Brain pericyte (primary cell): ENCODE measurements around the gene CST9.
"Not testable (repeated sequence)": the region's sequence is repeated elsewhere in the genome, so short reads cannot be mapped to it uniquely, and the experiment has no call there.

Experiments
- DNase-seq: peaks from one replicate; pipeline ENCODE4 v3.0.0-alpha.2; 2012; ENCODE audit warnings: low read depth, low spot score

Gene CST9

DNA sequence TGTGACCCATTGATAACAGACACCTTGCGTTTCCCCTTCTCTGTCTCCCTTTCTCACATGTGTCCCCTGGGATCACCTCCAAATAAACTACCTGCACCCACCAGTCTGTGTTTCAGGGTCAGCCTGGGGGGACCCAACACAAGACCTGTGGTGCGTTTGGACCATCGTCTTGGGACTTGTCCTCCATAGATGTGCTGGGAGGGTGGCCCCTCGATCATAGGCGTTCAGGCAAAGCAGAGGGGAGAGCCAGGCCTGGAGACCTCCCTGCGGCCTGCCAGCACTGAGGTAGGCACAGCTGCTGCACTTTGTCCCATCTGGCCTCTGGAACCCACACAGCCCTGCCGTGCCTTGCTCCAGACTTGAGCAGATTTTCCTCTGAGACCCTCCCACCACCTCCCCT, 18.1 kb downstream of the CST9 start:
- DNase-seq = no peak

DNA sequence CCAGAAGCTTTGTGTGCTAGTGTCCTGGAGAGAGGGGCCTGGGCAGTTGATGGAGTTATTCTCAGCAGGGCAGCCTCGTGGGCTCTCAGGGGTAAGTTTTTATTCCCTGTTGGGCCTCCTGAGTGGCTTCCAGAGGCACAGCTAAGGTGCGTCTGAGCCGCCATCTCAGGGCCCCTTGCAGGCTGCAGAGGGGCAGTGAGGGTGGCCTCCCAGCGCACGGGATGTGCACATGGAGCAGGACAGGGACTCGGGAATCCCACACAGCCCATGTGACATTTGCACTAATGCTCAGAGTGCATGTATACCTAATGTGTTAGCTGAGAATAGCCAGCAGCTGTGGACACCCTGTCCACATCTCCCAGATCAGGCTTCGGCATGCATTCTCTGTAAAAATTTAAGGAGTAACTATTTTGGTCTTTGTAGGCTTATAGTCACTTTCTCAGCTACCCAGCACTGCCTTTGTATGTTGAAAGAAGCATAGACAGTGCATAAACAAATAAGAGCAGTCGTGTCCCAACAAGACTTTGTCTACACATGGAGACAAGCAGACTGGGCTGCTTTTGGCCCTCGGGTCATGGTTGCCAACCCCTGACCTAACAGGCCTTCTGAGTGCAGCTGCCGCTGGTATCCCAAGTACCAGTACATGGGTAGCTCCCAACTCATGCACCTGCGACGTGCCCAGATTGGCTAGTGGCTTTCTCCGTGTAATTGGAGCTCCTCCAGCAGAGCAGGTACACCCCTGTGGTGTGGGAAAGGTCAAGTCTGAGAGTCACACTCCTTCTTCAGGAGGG, 18.8 kb downstream of the CST9 start:
- no peak for DNase-seq

DNA sequence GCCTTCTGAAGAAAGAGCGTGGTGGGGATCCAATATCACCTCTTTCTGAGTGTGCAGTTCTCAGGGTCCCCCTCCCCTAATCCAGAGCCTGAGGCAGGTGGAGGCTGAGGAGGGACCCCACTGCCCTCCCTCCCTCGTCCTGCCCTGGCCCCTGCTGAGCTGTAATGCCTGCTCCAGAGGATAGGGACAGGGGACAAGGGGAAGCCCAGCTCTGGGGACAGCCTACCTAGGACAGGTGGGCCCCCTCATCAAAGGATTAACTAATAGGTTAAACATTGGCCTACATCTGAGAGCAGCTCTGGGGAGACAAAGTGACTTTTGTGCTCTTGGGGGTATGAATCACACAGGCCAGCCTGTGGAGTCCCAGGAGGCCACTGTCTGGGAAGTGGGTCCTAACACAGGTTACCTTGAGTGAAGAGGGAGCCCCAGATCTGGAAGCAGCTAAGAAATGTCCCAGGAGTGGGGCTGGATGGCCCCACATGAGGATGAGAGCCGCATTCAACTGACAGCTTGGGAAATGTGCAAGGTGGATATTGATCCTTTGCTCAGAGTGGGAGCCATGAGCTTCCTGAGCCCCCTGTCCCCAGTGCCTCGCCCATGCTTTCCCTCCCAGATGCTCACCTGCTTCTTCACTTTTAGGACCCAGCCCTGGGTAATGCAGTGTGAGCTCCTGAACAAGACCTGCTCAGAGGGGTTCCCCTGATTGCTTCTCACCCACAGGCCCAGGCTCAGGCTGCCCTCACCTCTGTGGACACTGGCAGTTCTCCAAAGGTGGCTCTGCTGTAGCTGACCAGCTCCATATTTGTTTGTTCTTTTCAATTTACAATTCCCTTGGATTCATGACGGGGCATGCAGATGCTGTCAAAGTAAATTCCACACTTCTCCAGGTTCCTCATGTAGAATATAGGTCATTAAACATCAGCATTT, 19.6 kb downstream of the CST9 start:
- DNase-seq = no peak

DNA sequence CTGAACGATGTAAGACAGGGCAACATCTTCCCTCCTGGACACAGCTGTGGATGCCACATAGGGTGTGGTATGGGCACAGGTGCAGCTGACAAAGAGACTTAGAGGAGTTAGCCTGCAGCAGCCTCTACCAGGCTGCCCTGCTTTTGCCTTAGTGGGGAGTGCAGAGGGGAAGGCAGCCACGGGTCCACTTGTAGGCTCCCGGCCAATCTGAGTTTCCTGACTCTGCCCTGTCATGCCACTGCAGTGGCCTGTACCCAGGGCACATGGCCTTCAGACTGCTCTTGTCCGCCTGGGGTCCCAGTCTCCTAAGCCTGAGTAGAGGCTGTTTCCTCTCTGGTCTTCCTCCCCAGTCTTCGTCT, 20.3 kb downstream of the CST9 start:
- DNase-seq = no peak

DNA sequence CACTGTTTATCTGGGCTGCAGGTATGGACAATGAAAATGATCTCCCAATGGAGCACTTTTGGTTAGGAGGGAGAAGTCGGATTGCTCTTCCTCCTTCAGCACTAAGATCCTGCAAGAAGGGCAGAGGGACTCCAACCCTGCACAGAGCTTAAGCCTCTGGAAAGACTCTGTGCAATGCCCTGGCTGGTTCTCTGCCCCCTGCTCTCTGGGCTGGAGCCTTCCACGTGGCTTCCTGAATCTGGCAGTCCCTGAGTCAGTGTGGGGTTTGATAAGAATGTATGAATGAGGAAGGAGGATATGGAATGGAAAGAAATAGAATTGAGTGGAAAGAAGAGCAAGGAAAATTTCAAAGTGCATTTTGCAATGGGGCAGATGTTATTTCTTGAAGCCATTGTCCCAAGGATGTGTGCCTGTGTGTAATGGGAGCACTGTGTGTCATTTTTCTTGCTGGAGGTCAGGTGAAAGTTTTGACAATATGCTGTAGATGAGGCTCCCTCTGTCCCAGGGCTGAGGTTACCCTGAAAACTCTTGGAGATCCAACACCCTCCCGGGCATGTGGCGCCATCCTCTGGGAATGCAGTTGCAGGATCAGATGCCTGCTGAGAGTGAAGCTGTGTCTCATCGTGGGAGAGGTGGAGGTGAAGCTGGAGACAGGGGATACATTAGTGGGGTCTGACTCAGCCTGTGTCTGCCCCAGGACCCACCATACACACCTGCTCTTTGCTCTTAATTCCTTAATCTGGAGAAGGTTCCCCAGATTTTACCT, 21.1 kb downstream of the CST9 start:
- DNase-seq = no peak

DNA sequence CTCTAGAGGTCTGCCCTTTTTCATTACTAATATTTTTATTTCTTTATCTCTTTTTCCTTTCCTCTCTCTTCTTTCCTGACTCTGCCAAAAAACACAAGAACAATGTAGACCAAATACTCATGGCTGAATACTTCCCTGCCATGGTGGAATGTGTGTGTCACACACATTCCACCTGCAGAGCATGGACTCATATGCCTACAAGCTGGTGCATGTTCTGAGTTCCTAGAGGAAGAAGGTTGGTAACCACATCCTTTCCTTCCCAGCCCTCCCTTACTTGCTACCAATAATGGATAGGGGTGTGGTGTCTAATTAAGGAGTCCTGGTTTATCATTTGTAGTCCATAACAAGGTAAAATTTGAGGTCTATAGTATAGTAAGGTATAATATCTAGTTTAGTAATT, 22.2 kb downstream of the CST9 start:
- no peak for DNase-seq

DNA sequence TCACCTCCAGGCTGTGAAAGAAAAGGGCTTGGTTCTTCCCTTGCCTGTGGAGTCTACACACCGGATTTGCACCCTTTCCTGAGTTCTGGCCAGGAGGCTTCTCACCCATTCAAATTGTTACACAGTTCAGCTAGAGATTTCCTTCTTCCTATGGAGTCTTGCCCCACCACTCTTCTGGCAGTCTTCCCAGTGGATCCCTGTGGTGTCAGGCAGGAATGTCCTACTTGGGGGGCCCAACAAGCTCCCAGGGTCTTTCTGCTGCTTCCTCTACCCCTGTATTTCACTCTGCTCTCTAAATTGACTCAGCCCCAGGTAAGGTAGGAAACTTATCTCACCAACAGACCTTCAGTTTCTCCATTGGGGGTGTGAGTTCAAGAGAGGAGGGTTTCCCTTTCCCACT, 23.4 kb downstream of the CST9 start:
- DNase-seq = no peak

DNA sequence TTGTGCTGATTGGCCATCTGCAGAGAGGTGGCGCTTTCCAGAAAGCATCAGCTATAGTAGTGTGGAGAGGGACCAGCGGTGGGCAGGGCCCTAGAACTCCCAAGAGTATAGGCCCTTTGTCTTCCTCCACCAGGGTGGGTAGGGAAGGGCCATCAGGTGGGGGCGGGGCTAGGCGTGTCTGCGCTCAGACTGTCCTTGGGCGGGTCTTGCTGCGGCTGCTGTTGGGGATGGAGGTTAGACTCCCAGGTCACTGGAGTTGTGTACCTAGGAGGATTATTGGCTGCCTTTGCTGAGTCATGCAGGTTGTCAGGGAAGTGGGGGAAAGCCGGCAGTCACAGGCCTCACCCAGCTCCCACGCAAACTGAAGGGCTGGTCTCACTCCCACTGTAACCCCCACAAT, 23.9 kb downstream of the CST9 start:
- not testable (repeated sequence) for DNase-seq

DNA sequence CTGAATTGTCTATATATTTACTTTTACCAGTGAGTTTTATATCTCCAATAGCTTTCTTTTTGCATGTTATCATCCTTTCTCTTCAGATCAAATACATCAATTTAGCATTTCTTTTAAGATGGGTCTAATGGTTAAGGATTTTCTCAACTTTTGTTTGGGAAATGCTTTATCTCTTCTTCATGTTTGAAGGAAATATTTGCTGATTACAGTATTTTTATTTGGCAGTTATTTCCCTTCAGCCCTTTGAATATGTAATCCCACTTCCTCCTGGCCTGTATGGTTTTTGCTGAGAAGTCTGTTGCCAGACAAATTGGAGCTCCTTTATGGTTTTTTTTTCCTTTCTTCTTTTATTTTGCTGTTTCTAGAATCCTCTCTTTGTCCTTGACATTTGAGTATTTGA, 30.7 kb downstream of the CST9 start:
- DNase-seq = no peak

DNA sequence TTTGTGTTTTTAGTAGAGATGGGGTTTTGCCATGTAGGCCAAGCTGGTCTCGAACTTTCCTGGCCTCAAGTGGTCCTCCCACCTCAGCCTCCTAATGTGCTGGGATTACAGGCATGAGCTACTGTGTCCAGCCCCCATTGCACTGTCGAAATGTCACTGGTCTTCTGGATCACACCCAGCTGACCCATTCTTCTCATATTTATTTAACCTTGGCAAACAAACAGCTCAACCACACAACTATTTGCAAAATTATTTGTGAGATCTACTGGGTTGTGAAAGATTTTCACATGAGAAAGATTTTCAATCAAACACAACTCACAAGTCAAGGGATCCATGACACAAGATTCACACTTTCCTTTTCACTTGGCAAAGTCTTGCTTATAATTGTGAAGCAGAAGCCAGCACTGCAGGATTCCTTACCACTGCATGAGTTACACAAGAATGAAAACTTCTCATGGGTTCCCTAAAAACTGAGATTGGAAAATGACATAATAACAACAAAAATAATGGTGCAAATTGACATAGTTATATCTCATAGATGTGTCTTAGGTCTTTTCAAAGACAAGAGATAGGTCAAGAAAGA, 35.4 kb downstream of the CST9 start:
- DNase-seq = no peak

DNA sequence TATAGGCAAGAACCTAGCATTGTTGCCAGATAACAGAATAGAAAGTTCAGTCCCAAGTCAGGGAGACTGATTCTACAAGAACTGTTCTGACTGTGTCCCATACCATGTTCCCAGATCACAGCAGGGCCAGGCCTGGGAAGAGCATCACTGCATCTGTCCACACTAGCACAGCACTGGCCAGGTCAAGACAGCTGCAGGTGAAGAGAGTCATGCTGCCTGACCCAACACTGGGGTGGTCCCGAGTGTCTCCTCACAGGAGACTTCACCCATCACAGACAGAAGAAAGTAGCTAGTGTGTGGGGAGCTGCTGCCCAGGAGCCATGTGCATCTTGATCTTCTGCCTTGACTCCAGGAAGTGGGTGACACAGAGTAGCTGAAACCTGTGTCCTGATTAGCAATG, 36.1 kb downstream of the CST9 start:
- DNase-seq = no peak

DNA sequence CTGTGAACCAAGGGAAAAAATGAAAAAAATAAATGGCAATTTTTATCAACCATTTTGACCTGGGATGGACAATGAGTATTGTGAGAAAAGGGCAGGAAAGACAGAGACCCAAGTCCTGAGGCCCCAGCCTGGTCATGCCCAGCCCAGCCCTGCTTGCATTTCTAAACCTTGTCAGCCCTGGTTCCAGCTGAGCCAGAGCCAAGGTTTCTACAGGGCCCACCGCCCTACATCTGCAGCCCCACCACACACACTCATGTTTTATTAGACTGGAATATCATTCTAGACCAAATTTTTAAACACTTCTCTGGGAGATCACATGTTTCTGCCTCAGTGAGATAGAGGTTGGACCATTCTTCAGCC, 36.8 kb downstream of the CST9 start:
- DNase-seq = no peak

DNA sequence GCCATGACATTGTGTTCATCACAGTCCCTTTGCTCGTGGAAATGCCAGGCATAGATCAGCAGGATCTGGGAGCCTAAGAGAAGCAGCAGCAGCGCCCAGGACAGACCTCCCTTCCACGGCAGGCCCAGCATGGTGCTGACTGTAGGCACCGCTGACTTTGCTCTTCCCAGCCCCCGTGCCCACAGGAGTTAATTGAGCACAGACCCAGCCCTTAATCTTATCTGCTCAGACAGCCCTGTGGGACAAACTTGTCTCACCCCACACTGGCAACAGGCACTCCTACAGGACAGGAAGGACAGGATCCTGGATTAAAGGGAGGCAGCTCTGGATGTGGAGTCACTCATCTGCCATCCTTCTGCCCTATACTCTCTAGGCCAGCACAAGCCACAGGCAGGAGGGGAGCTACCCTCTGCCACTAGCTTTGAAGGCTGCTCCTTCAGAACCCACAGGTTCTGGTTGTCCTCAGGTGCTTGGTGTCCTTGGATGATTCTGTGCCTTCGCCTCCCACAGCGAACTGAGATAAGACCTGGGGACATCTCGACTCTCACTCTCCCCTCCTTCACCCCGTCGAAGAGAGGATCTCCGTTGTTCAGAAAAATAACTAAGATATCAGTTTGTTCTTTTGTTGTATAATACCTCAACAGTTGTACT, 37.3 kb downstream of the CST9 start, which contains the start of gene CST9L:
Gene CST9L (minus strand): TSS at position 165 of the 651 bp plus-strand sequence. CDS start 34 bp downstream, at position 131.
- no peak for DNase-seq

DNA sequence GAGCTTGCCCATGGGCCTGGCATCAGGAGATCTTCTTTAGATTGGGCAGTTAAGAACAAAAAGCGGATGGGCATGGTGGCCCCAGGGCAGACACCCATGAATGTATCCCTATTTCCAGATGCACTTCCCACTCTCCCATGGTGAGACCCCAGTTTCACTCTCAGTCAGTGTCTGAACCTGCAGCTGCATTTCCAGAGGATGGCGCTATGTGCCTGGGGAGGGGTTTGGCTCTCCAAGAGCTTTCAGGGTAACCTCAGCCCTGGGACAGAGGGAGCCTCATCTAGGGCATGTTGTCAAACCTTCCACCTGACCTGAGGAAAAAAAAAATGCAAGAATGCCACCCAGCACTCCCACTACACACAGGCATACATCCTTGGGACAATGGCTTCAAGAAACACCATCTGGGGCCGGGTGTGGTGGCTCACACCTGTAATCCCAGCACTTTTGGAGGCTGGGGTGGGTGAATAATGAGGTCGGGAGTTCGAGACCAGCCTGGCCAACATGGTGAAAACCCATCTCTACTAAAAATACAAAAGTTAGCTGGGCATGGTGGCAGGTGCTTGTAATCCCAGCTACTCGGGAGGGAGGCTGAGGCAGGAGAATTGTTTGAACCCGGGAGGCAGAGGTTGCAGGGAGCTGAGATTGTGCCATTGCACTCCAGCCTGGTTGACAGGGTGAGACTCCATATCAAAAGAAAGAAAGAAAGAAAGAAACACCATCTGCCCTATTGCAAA, 39.4 kb downstream of the CST9 start:
- DNase-seq = no peak

DNA sequence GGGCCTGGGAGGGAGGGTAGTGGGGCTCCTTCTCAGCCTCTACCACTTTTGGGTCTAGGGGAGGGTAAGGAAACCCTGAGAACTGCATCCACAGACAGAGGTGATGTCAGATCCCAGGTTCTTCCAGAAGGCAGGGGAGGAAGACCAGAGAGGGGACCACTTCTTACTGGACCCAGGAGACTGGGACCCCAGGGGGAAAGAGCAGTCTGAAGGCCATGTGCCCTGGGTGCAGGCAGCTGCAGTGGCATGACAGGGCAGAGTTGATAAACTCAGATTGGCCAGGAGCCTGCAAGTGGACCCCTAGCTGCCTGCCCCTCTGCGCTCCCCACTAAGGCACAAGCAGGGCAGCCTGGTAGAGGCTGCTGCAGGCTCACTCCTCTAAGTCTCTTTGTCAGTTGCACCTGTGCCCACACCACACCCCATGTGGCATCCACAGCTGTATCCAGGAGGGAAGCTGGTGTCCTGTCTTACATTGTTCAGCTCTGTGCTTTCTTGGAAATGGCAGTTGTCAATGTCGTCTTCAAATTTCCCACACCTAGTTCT, 40.1 kb downstream of the CST9 start:
- no peak for DNase-seq

DNA sequence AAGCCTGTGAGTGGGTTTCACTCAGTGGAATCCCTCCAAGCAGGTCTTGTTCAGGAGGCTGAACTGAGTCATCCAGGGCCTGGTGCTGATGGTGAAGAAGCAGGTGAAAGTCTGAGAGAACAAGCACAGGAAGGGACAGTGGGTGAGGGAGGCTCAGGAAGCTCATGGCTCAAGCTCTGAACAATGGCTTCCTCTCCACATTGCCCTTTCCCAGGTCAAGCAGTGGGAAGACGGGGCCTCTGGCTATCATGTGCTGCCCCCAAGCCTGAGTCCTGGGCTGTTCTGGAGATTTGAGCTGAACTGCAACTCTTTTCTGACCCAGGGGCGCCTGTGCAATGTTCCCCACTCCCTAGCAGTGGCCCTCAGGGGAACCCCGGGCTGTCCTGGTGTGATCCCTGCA, 40.8 kb downstream of the CST9 start:
- no peak for DNase-seq

DNA sequence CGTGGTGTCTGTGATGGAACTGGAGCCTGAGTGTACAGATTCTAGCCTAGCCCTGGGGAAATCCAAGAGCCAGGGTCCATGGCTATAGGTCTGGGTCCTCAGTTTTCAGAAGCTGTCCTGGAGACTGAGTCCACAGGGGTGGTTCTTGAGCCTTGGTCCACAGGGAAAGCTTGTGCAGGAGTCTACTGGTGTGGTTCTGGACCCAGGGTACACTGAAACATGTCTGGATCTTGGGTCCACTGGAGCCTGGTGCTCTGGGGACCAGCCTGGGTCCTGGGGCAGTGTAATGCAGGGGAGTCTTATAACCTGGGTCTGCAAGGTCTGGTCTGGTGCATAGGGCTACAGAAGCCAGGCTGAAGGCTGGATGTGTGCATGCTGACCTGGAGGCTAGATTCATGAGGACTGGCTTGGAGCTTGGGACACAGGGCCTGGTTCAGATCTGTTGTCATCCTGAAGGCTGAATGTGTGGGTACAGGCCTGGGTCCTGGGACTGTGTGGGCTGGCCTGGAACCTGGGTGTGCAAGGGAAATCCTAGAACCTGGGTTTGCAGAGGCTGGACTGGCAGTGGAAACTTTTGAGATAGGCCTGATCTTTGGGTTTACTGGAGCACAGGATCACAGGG, 42.9 kb downstream of the CST9 start:
- no peak for DNase-seq

DNA sequence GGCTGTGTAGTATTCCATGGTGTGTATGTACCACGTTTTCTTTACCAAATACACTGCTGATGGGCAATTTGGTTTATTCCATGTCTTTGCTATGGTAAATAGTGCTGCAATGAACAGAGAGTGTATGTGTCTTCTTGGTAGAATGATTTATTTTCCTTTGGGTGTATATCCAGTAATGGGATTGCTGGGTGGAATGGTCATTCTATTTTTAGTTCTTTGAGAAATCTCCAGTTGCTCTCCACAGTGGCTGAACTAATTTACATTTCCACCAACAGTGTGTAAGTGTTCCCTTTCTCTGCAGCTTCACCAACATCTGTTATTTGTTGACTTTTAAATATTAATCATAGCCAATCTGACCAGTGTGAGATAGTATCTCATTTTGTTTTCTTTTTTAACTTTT, 51.3 kb downstream of the CST9 start:
- no peak for DNase-seq
